ENCODE measurements around the gene LCN15. TPM values are rescaled to one million over a fixed set of nuclear protein-coding genes. Genes with fewer than 3 reads are reported as not detected.
A peak's percentile ranks its signal among the peaks of the same experiment; 100 is the strongest.

LCN15 gene
- total and polyA plus RNA-seq, 4 donors = 0.88 TPM; not detected in 3

- DNase-seq (no peak), ATAC-seq (ENCODE audit: low FRiP score) (no peak)
- intact Hi-C loops (cut with DNase I) = no loop called here
- H3K4me1 ChIP-seq (ENCODE audit: control insufficient read depth in 1 of 2, insufficient read depth in 2 of 2, low read length in 2 of 2) = no peaks in the 10 kb centered on the region
- no peaks in the 10 kb centered on the region for H3K9me3 ChIP-seq (ENCODE audit: control insufficient read depth, low read length)
- 83 to 88% methylated on average over 21 of the region's 21 CpGs for WGBS, 2 donors
- no peak overlapping the region for H3K27ac ChIP-seq (ENCODE audit: low read depth in 1 of 2, low read length in 2 of 2)
- H3K27me3 ChIP-seq (ENCODE audit: control insufficient read depth in 1 of 2, insufficient read depth in 2 of 2, low read length in 1 of 2) = no peaks in the 10 kb centered on the region
- H3K36me3 ChIP-seq (ENCODE audit: control insufficient read depth in 1 of 2, insufficient read depth in 2 of 2, low read length in 1 of 2) = no peaks in the 10 kb centered on the region
- H3K4me3 ChIP-seq (ENCODE audit: low read length in 2 of 2) = no peak overlapping the region
Observed at GRCh38 chr9:136735812-136736480, 28.4 kb downstream of the LCN15 start.

DNA sequence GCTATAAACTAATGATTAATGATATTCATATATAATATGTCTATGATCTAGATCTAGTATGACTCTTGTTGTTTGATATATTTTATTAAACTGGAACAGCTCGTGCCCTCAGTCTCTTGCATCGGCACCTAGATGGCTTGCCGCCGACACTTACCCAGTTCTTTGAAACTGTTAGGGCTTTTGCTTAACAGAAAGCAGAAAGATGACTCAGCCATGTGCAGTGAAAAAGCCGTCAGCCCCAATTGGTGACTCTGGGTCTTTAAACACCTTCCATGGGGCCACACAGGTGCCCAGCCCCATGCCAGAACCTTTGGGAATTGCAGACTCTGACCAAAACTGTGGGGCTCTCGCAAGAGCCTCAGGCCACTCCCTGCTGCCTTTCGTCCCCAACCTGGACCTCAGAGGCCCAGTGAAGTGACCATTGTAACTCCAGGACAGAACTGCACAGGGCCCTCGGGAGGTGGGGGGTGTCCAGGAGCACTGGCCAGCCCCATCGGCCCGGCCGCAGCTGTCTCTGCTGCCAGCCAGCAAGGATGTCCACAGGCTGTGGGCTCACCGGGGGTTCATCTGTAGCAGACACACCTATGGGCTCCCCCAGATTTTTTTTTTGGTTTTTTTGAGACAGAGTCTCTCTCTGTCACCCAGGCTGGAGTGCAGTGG lies 29.4 kb downstream of the LCN15 start:
- no peaks in the 10 kb centered on the region for H3K36me3 ChIP-seq (ENCODE audit: control insufficient read depth in 1 of 2, insufficient read depth in 2 of 2, low read length in 1 of 2)
- no peaks in the 10 kb centered on the region for H3K27me3 ChIP-seq (ENCODE audit: control insufficient read depth in 1 of 2, insufficient read depth in 2 of 2, low read length in 1 of 2)
- ATAC-seq (ENCODE audit: low FRiP score) (no peak), DNase-seq (no peak)
- H3K4me3 ChIP-seq (ENCODE audit: low read length in 2 of 2) = no peak overlapping the region
- intact Hi-C loops (cut with DNase I) = no loop called here
- WGBS, 2 donors = 84 to 85% methylated on average over 9 to 12 of the region's 12 CpGs
- no peaks in the 10 kb centered on the region for H3K9me3 ChIP-seq (ENCODE audit: control insufficient read depth, low read length)
- H3K27ac ChIP-seq (ENCODE audit: low read depth in 1 of 2, low read length in 2 of 2) = no peak overlapping the region
- H3K4me1 ChIP-seq (ENCODE audit: control insufficient read depth in 1 of 2, insufficient read depth in 2 of 2, low read length in 2 of 2) = no peaks in the 10 kb centered on the region

DNA sequence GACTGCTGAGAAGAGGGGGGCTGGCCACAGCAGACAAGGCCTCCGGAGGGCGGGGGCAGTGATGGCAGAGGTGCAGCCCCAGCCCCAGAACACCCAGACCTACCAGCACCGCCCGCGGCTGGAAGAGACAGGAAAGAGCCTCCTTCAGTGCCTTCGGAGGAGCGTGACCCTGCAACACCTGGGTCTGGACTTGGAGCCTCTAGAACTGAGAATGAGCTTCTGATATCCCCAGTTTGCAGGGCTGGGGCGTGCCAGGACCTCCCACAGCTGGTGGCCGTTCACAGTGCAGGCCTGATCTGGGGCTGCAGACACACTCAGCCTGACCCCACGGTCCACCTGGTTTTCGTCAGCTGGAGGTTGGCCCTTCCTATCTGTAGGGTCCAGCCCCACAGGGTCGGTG lies 30.7 kb downstream of the LCN15 start:
- Histone ChIP-seq H3K27ac (ENCODE audit: low read depth in 1 of 2, low read length in 2 of 2) (no peak overlapping the region), H3K36me3 (ENCODE audit: control insufficient read depth in 1 of 2, insufficient read depth in 2 of 2, low read length in 1 of 2) (no peaks in the 10 kb centered on the region), H3K9me3 (ENCODE audit: control insufficient read depth, low read length) (no peaks in the 10 kb centered on the region), H3K4me3 (ENCODE audit: low read length in 2 of 2) (no peak overlapping the region), H3K27me3 (ENCODE audit: control insufficient read depth in 1 of 2, insufficient read depth in 2 of 2, low read length in 1 of 2) (no peaks in the 10 kb centered on the region), H3K4me1 (ENCODE audit: control insufficient read depth in 1 of 2, insufficient read depth in 2 of 2, low read length in 2 of 2) (no peaks in the 10 kb centered on the region)
- DNase-seq (no peak), ATAC-seq (ENCODE audit: low FRiP score) (no peak)
- intact Hi-C loops (cut with DNase I) = no loop called here
- 86% methylated on average over 12 of the region's 12 CpGs for WGBS, 2 donors

- Histone ChIP-seq H3K4me1 (ENCODE audit: control insufficient read depth in 1 of 2, insufficient read depth in 2 of 2, low read length in 2 of 2) (no peaks in the 10 kb centered on the region), H3K9me3 (ENCODE audit: control insufficient read depth, low read length) (no peaks in the 10 kb centered on the region), H3K27me3 (ENCODE audit: control insufficient read depth in 1 of 2, insufficient read depth in 2 of 2, low read length in 1 of 2) (peaks cover 0 to 1% of the 10 kb centered on the region in 2 donors), H3K4me3 (ENCODE audit: low read length in 2 of 2) (no peak overlapping the region), H3K36me3 (ENCODE audit: control insufficient read depth in 1 of 2, insufficient read depth in 2 of 2, low read length in 1 of 2) (no peaks in the 10 kb centered on the region), H3K27ac (ENCODE audit: low read depth in 1 of 2, low read length in 2 of 2) (no peak overlapping the region)
- ATAC-seq (ENCODE audit: low FRiP score) (no peak), DNase-seq (no peak)
- 72 to 74% methylated on average over 15 to 16 of the region's 16 CpGs for WGBS, 2 donors
- intact Hi-C loops (cut with DNase I) = no loop called here
Observed at GRCh38 chr9:136732444-136733178, 31.7 kb downstream of the LCN15 start.

- H3K4me3 ChIP-seq (ENCODE audit: low read length in 2 of 2) = no peak overlapping the region
- H3K9me3 ChIP-seq (ENCODE audit: control insufficient read depth, low read length) = no peaks in the 10 kb centered on the region
- peaks cover 0 to 1% of the 10 kb centered on the region in 2 donors for H3K27me3 ChIP-seq (ENCODE audit: control insufficient read depth in 1 of 2, insufficient read depth in 2 of 2, low read length in 1 of 2)
- DNase-seq (no peak), ATAC-seq (ENCODE audit: low FRiP score) (no peak)
- no peaks in the 10 kb centered on the region for H3K36me3 ChIP-seq (ENCODE audit: control insufficient read depth in 1 of 2, insufficient read depth in 2 of 2, low read length in 1 of 2)
- no peak overlapping the region for H3K27ac ChIP-seq (ENCODE audit: low read depth in 1 of 2, low read length in 2 of 2)
- intact Hi-C loops (cut with DNase I) = no loop called here
- WGBS, 2 donors = 90 to 92% methylated on average over 8 of the region's 8 CpGs
- H3K4me1 ChIP-seq (ENCODE audit: control insufficient read depth in 1 of 2, insufficient read depth in 2 of 2, low read length in 2 of 2) = no peaks in the 10 kb centered on the region
Observed at GRCh38 chr9:136729926-136730325, 34.4 kb downstream of the LCN15 start.

- Histone ChIP-seq H3K4me1 (ENCODE audit: control insufficient read depth in 1 of 2, insufficient read depth in 2 of 2, low read length in 2 of 2) (no peaks in the 10 kb centered on the region), H3K27ac (ENCODE audit: low read depth in 1 of 2, low read length in 2 of 2) (no peak overlapping the region), H3K36me3 (ENCODE audit: control insufficient read depth in 1 of 2, insufficient read depth in 2 of 2, low read length in 1 of 2) (no peaks in the 10 kb centered on the region), H3K4me3 (ENCODE audit: low read length in 2 of 2) (no peak overlapping the region), H3K27me3 (ENCODE audit: control insufficient read depth in 1 of 2, insufficient read depth in 2 of 2, low read length in 1 of 2) (peaks cover 0 to 1% of the 10 kb centered on the region in 2 donors), H3K9me3 (ENCODE audit: control insufficient read depth, low read length) (no peaks in the 10 kb centered on the region)
- DNase-seq (no peak), ATAC-seq (ENCODE audit: low FRiP score) (peak; percentile 1)
- intact Hi-C loops (cut with DNase I) = no loop called here
- 80 to 89% methylated on average over 7 of the region's 7 CpGs for WGBS, 2 donors
Observed at GRCh38 chr9:136729144-136729543, 35.2 kb downstream of the LCN15 start.

GRCh38 chr9:136728548-136729123 lies 35.7 kb downstream of the LCN15 start:
- WGBS, 2 donors = 3 to 4% methylated on average over 45 to 53 of the region's 53 CpGs
- no peaks in the 10 kb centered on the region for H3K4me1 ChIP-seq (ENCODE audit: control insufficient read depth in 1 of 2, insufficient read depth in 2 of 2, low read length in 2 of 2)
- peak; percentile 66 for ATAC-seq (ENCODE audit: low FRiP score)
- peaks cover 0 to 1% of the 10 kb centered on the region in 2 donors for H3K27me3 ChIP-seq (ENCODE audit: control insufficient read depth in 1 of 2, insufficient read depth in 2 of 2, low read length in 1 of 2)
- no peaks in the 10 kb centered on the region for H3K36me3 ChIP-seq (ENCODE audit: control insufficient read depth in 1 of 2, insufficient read depth in 2 of 2, low read length in 1 of 2)
- peak in 1 of 2 donors; percentile 78 for DNase-seq
- no peaks in the 10 kb centered on the region for H3K9me3 ChIP-seq (ENCODE audit: control insufficient read depth, low read length)
- H3K4me3 ChIP-seq (ENCODE audit: low read length in 2 of 2) = peak overlapping the region; percentile 36 to 52
- H3K27ac ChIP-seq (ENCODE audit: low read depth in 1 of 2, low read length in 2 of 2) = no peak overlapping the region
- intact Hi-C loops (cut with DNase I) = no loop called here

GRCh38 chr9:136728080-136728547 lies 36.2 kb downstream of the LCN15 start:
- intact Hi-C loops (cut with DNase I) = no loop called here
- no peaks in the 10 kb centered on the region for H3K4me1 ChIP-seq (ENCODE audit: control insufficient read depth in 1 of 2, insufficient read depth in 2 of 2, low read length in 2 of 2)
- no peak overlapping the region for H3K27ac ChIP-seq (ENCODE audit: low read depth in 1 of 2, low read length in 2 of 2)
- H3K4me3 ChIP-seq (ENCODE audit: low read length in 2 of 2) = peak overlapping the region; percentile 52 to 61
- WGBS, 2 donors = 0% methylated on average over 31 to 66 of the region's 66 CpGs
- ATAC-seq (ENCODE audit: low FRiP score) = peak; percentile 93
- peak; percentile 94 to 97 for DNase-seq
- H3K27me3 ChIP-seq (ENCODE audit: control insufficient read depth in 1 of 2, insufficient read depth in 2 of 2, low read length in 1 of 2) = peaks cover 0 to 1% of the 10 kb centered on the region in 2 donors
- H3K36me3 ChIP-seq (ENCODE audit: control insufficient read depth in 1 of 2, insufficient read depth in 2 of 2, low read length in 1 of 2) = no peaks in the 10 kb centered on the region
- no peaks in the 10 kb centered on the region for H3K9me3 ChIP-seq (ENCODE audit: control insufficient read depth, low read length)
